ENCODE data around the gene GLI3.

The GLI3 gene

GRCh38 chr7:42137431-42137830 is 99.6 kb downstream of the GLI3 start:
- no peak for DNase-seq (ENCODE audit: extremely low read depth, insufficient read length)
- TF ChIP-seq CTCF (IDR thresholded peaks at IDR 0.05; ENCODE audit: insufficient read depth, low read length, poor library complexity, severe bottlenecking) = no peak
- Histone ChIP-seq H3K27me3 (replicated peaks; ENCODE audit: control insufficient read depth, insufficient read depth, low read length) (no peaks in the 10 kb centered on the region; the same call in none of the 2 replicates), H3K36me3 (ENCODE audit: control insufficient read depth, insufficient read depth, low read length) (no peaks in the 10 kb centered on the region), H3K4me3 (replicated peaks; ENCODE audit: low read depth, low read length) (no peak overlapping the region)

- no peak for DNase-seq (ENCODE audit: extremely low read depth, insufficient read length)
- Histone ChIP-seq H3K4me3 (replicated peaks; ENCODE audit: low read depth, low read length) (no peak overlapping the region), H3K36me3 (ENCODE audit: control insufficient read depth, insufficient read depth, low read length) (no peaks in the 10 kb centered on the region), H3K27me3 (replicated peaks; ENCODE audit: control insufficient read depth, insufficient read depth, low read length) (no peaks in the 10 kb centered on the region; the same call in none of the 2 replicates)
- no peak for TF ChIP-seq CTCF (IDR thresholded peaks at IDR 0.05; ENCODE audit: insufficient read depth, low read length, poor library complexity, severe bottlenecking)
These were observed 101.3 kb downstream of the GLI3 start for GRCh38 chr7:42135728-42136127.

DNA sequence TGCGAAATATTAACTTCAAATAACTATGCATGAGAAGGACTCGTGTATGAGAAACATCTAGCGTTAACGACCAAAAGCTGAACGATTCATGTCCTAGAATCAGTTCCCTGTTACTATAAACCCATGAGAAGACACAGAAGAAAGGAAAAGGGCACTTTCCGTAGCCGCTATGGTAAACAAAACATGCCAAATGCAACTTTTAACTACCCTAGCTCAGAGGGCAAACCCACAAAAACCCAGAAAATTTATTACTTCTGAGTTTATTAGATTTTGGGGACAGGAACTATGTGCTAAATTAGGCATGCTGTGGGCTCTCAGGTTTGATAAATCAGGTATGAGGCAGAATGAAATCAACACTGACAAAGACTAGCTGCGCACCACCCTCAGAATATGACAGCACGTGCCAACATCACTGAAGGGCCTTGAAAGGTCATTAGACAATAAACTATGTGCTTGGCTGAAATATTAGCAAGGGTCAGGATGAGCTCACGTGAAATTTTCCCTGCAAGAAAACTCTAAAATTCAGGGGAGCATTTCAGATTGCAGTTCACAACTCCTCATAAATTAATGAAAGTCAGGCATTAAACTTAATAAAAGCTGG is 102.6 kb downstream of the GLI3 start:
- no peak overlapping the region for H3K4me3 ChIP-seq (replicated peaks; ENCODE audit: low read depth, low read length)
- no peak for TF ChIP-seq CTCF (IDR thresholded peaks at IDR 0.05; ENCODE audit: insufficient read depth, low read length, poor library complexity, severe bottlenecking)
- H3K27me3 ChIP-seq (replicated peaks; ENCODE audit: control insufficient read depth, insufficient read depth, low read length) = no peaks in the 10 kb centered on the region; the same call in 1 of the 2 replicates
- no peaks in the 10 kb centered on the region for H3K36me3 ChIP-seq (ENCODE audit: control insufficient read depth, insufficient read depth, low read length)
- no peak for DNase-seq (ENCODE audit: extremely low read depth, insufficient read length)

- Histone ChIP-seq H3K27me3 (replicated peaks; ENCODE audit: control insufficient read depth, insufficient read depth, low read length) (no peaks in the 10 kb centered on the region; the same call in 1 of the 2 replicates), H3K36me3 (ENCODE audit: control insufficient read depth, insufficient read depth, low read length) (no peaks in the 10 kb centered on the region), H3K4me3 (replicated peaks; ENCODE audit: low read depth, low read length) (no peak overlapping the region)
- TF ChIP-seq CTCF (IDR thresholded peaks at IDR 0.05; ENCODE audit: insufficient read depth, low read length, poor library complexity, severe bottlenecking) = no peak
- no peak for DNase-seq (ENCODE audit: extremely low read depth, insufficient read length)
These were observed 103.7 kb downstream of the GLI3 start for GRCh38 chr7:42133321-42133720.

DNA sequence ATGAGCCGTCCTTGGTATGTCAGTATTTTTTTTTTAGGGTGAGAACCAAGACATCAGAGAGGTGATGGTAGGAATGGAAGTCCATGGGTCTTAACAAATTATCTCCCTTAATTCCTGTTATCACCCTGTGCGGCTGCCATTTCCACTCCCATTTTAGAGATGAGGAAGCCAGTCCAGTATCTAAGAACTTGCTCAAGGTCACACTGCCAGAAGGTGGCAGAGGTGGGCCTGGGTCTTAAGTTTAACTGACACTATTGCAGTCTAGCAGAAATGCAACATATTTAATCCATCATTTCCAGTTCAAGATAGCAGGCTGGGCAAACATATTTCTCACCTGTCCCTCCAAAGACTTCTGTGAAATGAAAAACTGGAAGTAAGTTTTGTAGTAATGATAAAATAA is 108.3 kb downstream of the GLI3 start:
- TF ChIP-seq CTCF (IDR thresholded peaks at IDR 0.05; ENCODE audit: insufficient read depth, low read length, poor library complexity, severe bottlenecking) = peak; percentile 24
- DNase-seq (ENCODE audit: extremely low read depth, insufficient read length) = no peak
- Histone ChIP-seq H3K27me3 (replicated peaks; ENCODE audit: control insufficient read depth, insufficient read depth, low read length) (no peaks in the 10 kb centered on the region), H3K36me3 (ENCODE audit: control insufficient read depth, insufficient read depth, low read length) (no peaks in the 10 kb centered on the region), H3K4me3 (replicated peaks; ENCODE audit: low read depth, low read length) (no peak overlapping the region)

DNA sequence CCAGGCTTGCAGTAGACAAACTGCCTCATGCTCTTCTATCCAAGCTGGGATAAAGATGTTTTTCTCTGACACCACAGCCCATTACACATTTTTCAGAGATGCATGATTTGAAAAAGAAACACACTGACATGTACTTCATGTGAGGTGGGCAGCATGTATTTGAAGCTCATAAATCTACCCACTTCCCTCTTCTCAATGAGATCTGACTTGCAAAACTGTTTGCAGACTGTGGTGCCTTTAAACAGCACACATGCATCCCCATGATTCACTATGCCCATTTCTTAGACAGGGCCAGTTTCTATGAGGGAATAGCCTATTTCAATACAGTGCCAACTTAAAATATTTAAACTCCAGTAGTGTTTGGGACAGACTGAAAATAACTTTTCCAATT is 109.8 kb downstream of the GLI3 start:
- TF ChIP-seq CTCF (IDR thresholded peaks at IDR 0.05; ENCODE audit: insufficient read depth, low read length, poor library complexity, severe bottlenecking) = no peak
- no peaks in the 10 kb centered on the region for H3K36me3 ChIP-seq (ENCODE audit: control insufficient read depth, insufficient read depth, low read length)
- no peak for DNase-seq (ENCODE audit: extremely low read depth, insufficient read length)

More for the DNA sequence above, 109.8 kb downstream of the GLI3 start:
- Histone ChIP-seq H3K27me3 (replicated peaks; ENCODE audit: control insufficient read depth, insufficient read depth, low read length) (no peaks in the 10 kb centered on the region), H3K4me3 (replicated peaks; ENCODE audit: low read depth, low read length) (no peak overlapping the region)

Data from GM06990 (cell line).